HCT116 (cell line): Measurements from ENCODE around the gene RBM38. TPM values are rescaled to one million over a fixed set of nuclear protein-coding genes. Genes with fewer than 3 reads are reported as not detected.

Experiments used
- ATAC-seq: fragments of 200-7000 bp; cut with Tn5 transposase; 2 replicates; pipeline ENCODE4 v1.9.1; 2020; ENCODE audit warnings: mild to moderate bottlenecking, moderate library complexity
- BruUV-seq: library from RNA; stranded (reverse); fragments of 400-500 nt; replicated peaks from 2 replicates; lab custom pipeline; 2021; lab: Mats Ljungman, UMichigan
- CTCF ChIA-PET: fragments of 300-600 bp; sonication (Branson Sonifier 250); formaldehyde crosslinking; loops from one replicate; lab custom pipeline; 2021; ENCODE audit warnings: antibody characterized with exemption; lab: Charles Lee
- POLR2A ChIA-PET: fragments of 300-600, 350-600 bp; sonication (Branson Sonifier 250); formaldehyde crosslinking; loops from one replicate; lab custom pipeline; 2021; ENCODE audit warnings: antibody characterized with exemption; lab: Charles Lee
- RAD21 ChIA-PET, 2 experiments: fragments of 300-600 bp; sonication (Branson Sonifier 250); formaldehyde crosslinking; loops; one replicate each; lab custom pipeline; 2023; ENCODE audit warnings: low total read pairs in 2 of 2; ENCODE audit not compliant: uncharacterized antibody in 2 of 2, unreplicated experiment in 2 of 2, low non-redundant PET in 1 of 2; lab: Charles Lee
- DNase-seq: peaks from one replicate; pipeline ENCODE4 v3.0.0-alpha.2; 2010; ENCODE audit warnings: low read depth, low spot score
- H2AFZ ChIP-seq: fragments of 200-600 bp; shearing (Covaris generic), sonication (generic); 2 replicates; pipeline ENCODE4 v1.6.1; 2017; ENCODE audit warnings: low read depth, mixed run types, mixed read lengths, antibody characterized with exemption, low read length; ENCODE audit not compliant: poor library complexity, severe bottlenecking
- H3K27ac ChIP-seq: 2 replicates; pipeline ENCODE4 v1.5.1; 2012; ENCODE audit warnings: low read depth, low read length
- H3K27me3 ChIP-seq: fragments of 200-600 bp; sonication (generic); 2 replicates; pipeline ENCODE4 v1.6.1; 2016; ENCODE audit warnings: mixed run types, low read length, mixed read lengths; ENCODE audit not compliant: insufficient read depth
- H3K36me3 ChIP-seq, 2 experiments: fragments of 200-500 bp in 1 of 2; fragments of 200-600 bp in 1 of 2; sonication (Bioruptor generic) in 1 of 2; sonication (generic) in 1 of 2; 2 replicates each; pipeline versions ENCODE4 v1.5.1 to v1.6.1; 2014 to 2016; ENCODE audit warnings: low read length in 2 of 2, inconsistent platforms in 1 of 2, mixed read lengths in 1 of 2, mixed run types in 1 of 2; ENCODE audit not compliant: insufficient read depth in 2 of 2, control insufficient read depth in 1 of 2
- H3K4me1 ChIP-seq, 2 experiments: fragments of 200-600 bp in 1 of 2; sonication (generic) in 1 of 2; 2 replicates each; pipeline versions ENCODE4 v1.5.1 to v1.6.1; 2012 to 2017; ENCODE audit warnings: low read length in 2 of 2, inconsistent platforms in 1 of 2, mild to moderate bottlenecking in 1 of 2, mixed read lengths in 1 of 2, mixed run types in 1 of 2, moderate library complexity in 1 of 2; ENCODE audit not compliant: insufficient read depth in 2 of 2, control insufficient read depth in 1 of 2
- H3K4me2 ChIP-seq: fragments of 200-600 bp; sonication (generic); 2 replicates; pipeline ENCODE4 v1.6.1; 2017; ENCODE audit warnings: mixed run types, low read length, mixed read lengths
- H3K4me3 ChIP-seq, 2 experiments: fragments of 200-600 bp in 1 of 2; sonication (generic) in 1 of 2; replicated peaks in 1 of 2; 2 replicates each; pipeline ENCODE4 v1.5.1; 2011 to 2016; ENCODE audit warnings: low read length in 2 of 2, control low read depth in 1 of 2, low read depth in 1 of 2, mild to moderate bottlenecking in 1 of 2, mixed read lengths in 1 of 2, mixed run types in 1 of 2
- H3K79me2 ChIP-seq: fragments of 200-600 bp; sonication (generic); 2 replicates; pipeline ENCODE4 v1.6.1; 2017; ENCODE audit warnings: mild to moderate bottlenecking, mixed run types, low read length, moderate library complexity, mixed read lengths; ENCODE audit not compliant: insufficient read depth
- H3K9ac ChIP-seq: fragments of 200-600 bp; sonication (generic); 2 replicates; pipeline ENCODE4 v1.6.1; 2016; ENCODE audit warnings: low read length, mixed read lengths
- H3K9me2 ChIP-seq: fragments of 200-600 bp; sonication (generic), shearing (Covaris generic); 2 replicates; pipeline ENCODE4 v1.6.1; 2017; ENCODE audit warnings: mixed run types, mild to moderate bottlenecking, moderate library complexity; ENCODE audit not compliant: insufficient read depth
- H3K9me3 ChIP-seq, 2 experiments: fragments of 200-500 bp in 1 of 2; fragments of 200-600 bp in 1 of 2; sonication (Bioruptor generic) in 1 of 2; sonication (generic) in 1 of 2; 2 replicates each; pipeline ENCODE4 v1.6.1; 2014 to 2017; ENCODE audit warnings: low read length in 2 of 2, mixed read lengths in 2 of 2, inconsistent platforms in 1 of 2, low read depth in 1 of 2, mild to moderate bottlenecking in 1 of 2, mixed run types in 1 of 2, moderate library complexity in 1 of 2; ENCODE audit not compliant: control insufficient read depth in 1 of 2, insufficient read depth in 1 of 2
- H4K20me1 ChIP-seq: fragments of 200-600 bp; sonication (generic), shearing (Covaris generic); 2 replicates; pipeline ENCODE4 v1.6.1; 2017; ENCODE audit warnings: mixed run types, mild to moderate bottlenecking, moderate library complexity; ENCODE audit not compliant: insufficient read depth
- CBX3 ChIP-seq: IDR thresholded peaks from 2 replicates; pipeline ENCODE4 v1.6.1; 2012; ENCODE audit warnings: low read depth
- EGR1 ChIP-seq: IDR thresholded peaks from 2 replicates; pipeline ENCODE4 v1.6.1; 2012; ENCODE audit warnings: low read depth
- EZH2 ChIP-seq: fragments of 200-600 bp; sonication (generic); IDR thresholded peaks from 2 replicates; pipeline ENCODE4 v1.6.1; 2017; ENCODE audit warnings: antibody characterized with exemption, mixed run types
- FOSL1 ChIP-seq: IDR thresholded peaks from 2 replicates; pipeline ENCODE4 v1.6.1; 2012; ENCODE audit warnings: low read depth
- JUND ChIP-seq: IDR thresholded peaks from 2 replicates; pipeline ENCODE4 v1.6.1; 2012
- POLR2A ChIP-seq: IDR thresholded peaks from 2 replicates; pipeline ENCODE4 v1.7.0; 2011; ENCODE audit warnings: borderline replicate concordance; ENCODE audit not compliant: insufficient read depth, insufficient read length; ENCODE audit errors: extremely low read depth
- POLR2AphosphoS5 ChIP-seq: IDR thresholded peaks from 2 replicates; pipeline ENCODE4 v1.6.1; 2011; ENCODE audit warnings: mild to moderate bottlenecking, low read depth, low read length, moderate library complexity
- RAD21 ChIP-seq: IDR thresholded peaks from 2 replicates; pipeline ENCODE4 v1.6.1; 2012; ENCODE audit warnings: low read depth, mild to moderate bottlenecking
- REST ChIP-seq: IDR thresholded peaks from 2 replicates; pipeline ENCODE4 v1.6.1; 2012; ENCODE audit warnings: low read depth
- SIN3A ChIP-seq: IDR thresholded peaks from 2 replicates; pipeline ENCODE4 v1.6.1; 2012; ENCODE audit warnings: low read depth
- SP1 ChIP-seq: IDR thresholded peaks from 2 replicates; pipeline ENCODE4 v1.6.1; 2012; ENCODE audit warnings: low read depth
- TCF7L2 ChIP-seq: IDR thresholded peaks from 2 replicates; pipeline ENCODE4 v1.7.0; 2011; ENCODE audit warnings: borderline replicate concordance, inconsistent platforms; ENCODE audit not compliant: insufficient read depth, insufficient read length; ENCODE audit errors: extremely low read depth
- YY1 ChIP-seq: IDR thresholded peaks from 2 replicates; pipeline ENCODE4 v1.6.1; 2011; ENCODE audit warnings: low read length, low read depth, moderate library complexity, mild to moderate bottlenecking; ENCODE audit not compliant: insufficient replicate concordance; ENCODE audit errors: extremely low read depth
- intact Hi-C: fragments of 100-400 bp; cut with micrococcal nuclease; formaldehyde crosslinking; loops from 2 replicates; pipeline ENCODE4 v1.10.0; 2022
- total RNA-seq: library from RNA; stranded (reverse); gene quantifications from one replicate; pipeline ENCODE4 v1.2.1, GENCODE V29; 2021; ENCODE audit not compliant: unreplicated experiment
- TF ChIP-seq, protein P1 (sequence below): IDR thresholded peaks from 2 replicates; pipeline ENCODE4 v1.6.1; 2012

RBM38 gene
- total RNA-seq, 1 experiment from 2014 or later: 36.2 TPM

DNA sequence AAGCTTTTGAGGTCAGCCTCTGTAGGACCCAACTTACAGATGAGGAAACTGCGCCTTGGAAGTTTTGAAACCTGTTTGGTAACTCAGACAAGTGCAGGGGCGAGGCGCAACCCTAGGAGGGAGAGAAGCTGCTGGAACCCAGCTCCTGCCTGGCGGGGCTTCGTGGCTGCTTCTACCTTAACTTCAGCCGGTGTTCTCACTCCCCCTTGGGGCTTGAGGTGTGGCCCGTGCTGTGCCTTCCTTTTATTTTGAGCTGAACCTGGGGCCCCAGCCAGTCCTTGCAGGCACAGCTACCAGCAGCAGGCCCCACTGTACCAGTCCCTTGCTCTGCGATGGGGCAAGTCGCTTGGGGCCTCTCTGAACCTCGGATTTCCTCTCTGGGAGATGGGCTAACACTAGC is 12.0 kb downstream of the RBM38 start (continued):
- TF ChIP-seq YY1 (no peak), CBX3 (no peak), RAD21 (no peak), TCF7L2 (no peak)

- intact Hi-C loops: no loop called here
- Histone ChIP-seq H3K36me3 (peaks cover 23% of the 10 kb centered on the region in 2 experiments), H4K20me1 (no peaks in the 10 kb centered on the region), H3K4me3 (no peak overlapping the region), H3K9ac (no peak overlapping the region), H3K9me3 (no peaks in the 10 kb centered on the region), H3K27me3 (no peaks in the 10 kb centered on the region), H3K27ac (no peak overlapping the region), H3K9me2 (no peaks in the 10 kb centered on the region), H3K79me2 (peaks cover 16% of the 10 kb centered on the region; the same call in 1 of the 2 replicates), H3K4me1 (no peaks in the 10 kb centered on the region), H2AFZ (no peak overlapping the region), H3K4me2 (no peak overlapping the region)
- ChIA-PET RAD21 (no interaction called here), POLR2A (no interaction called here), CTCF (no interaction called here)
- TF ChIP-seq POLR2AphosphoS5 (no peak), RAD21 (no peak), REST (no peak), JUND (no peak), SP1 (no peak), FOSL1 (no peak), EGR1 (no peak), POLR2A (no peak), SIN3A (no peak), EZH2 (no peak)
- TF ChIP-seq, protein P1, sequence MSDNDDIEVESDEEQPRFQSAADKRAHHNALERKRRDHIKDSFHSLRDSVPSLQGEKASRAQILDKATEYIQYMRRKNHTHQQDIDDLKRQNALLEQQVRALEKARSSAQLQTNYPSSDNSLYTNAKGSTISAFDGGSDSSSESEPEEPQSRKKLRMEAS: no peak
- ATAC-seq (no peak), DNase-seq (no peak)
- BruUV-seq: no TSS peak
These were observed 12.8 kb downstream of the RBM38 start for GRCh38 chr20:57404006-57404405.
